Measurements from ENCODE around the gene TMEM200C. TPM values are rescaled to one million over a fixed set of nuclear protein-coding genes. Genes with fewer than 3 reads are reported as not detected.

TMEM200C gene
- not detected in 2 replicates for total RNA-seq

GRCh38 chr18:5895299-5895875 lies at the start of gene TMEM200C:
TSS of gene TMEM200C (minus strand) at chr18:5895522. CDS start at chr18:5892063, 3,459 bp downstream.
- intact Hi-C loops (cut with micrococcal nuclease): no loop called here

- intact Hi-C loops (cut with micrococcal nuclease): no loop called here
Observed at GRCh38 chr18:5944448-5944847, 49.1 kb upstream of the TMEM200C start.

GRCh38 chr18:5943514-5943913 lies 48.2 kb upstream of the TMEM200C start:
- intact Hi-C loops (cut with micrococcal nuclease): no loop called here

GRCh38 chr18:5942591-5942990 lies 47.3 kb upstream of the TMEM200C start:
- intact Hi-C loops (cut with micrococcal nuclease): no loop called here

- intact Hi-C loops (cut with micrococcal nuclease): no loop called here
Observed at GRCh38 chr18:5941890-5942289, 46.6 kb upstream of the TMEM200C start.

- intact Hi-C loops (cut with micrococcal nuclease): no loop called here
Observed at GRCh38 chr18:5939801-5940667, 44.7 kb upstream of the TMEM200C start.

- intact Hi-C loops (cut with micrococcal nuclease): no loop called here
Observed at GRCh38 chr18:5937795-5938194, 42.5 kb upstream of the TMEM200C start.

GRCh38 chr18:5937121-5937520 lies 41.8 kb upstream of the TMEM200C start:
- intact Hi-C loops (cut with micrococcal nuclease): no loop called here

- intact Hi-C loops (cut with micrococcal nuclease): no loop called here
Observed at GRCh38 chr18:5930789-5931188, 35.5 kb upstream of the TMEM200C start.

- intact Hi-C loops (cut with micrococcal nuclease): no loop called here
Observed at GRCh38 chr18:5918205-5918858, 23.0 kb upstream of the TMEM200C start.

- intact Hi-C loops (cut with micrococcal nuclease): no loop called here
Observed at GRCh38 chr18:5914951-5915350, 19.6 kb upstream of the TMEM200C start.

- intact Hi-C loops (cut with micrococcal nuclease): no loop called here
Observed at GRCh38 chr18:5914016-5914415, 18.7 kb upstream of the TMEM200C start.

GRCh38 chr18:5912566-5912965 lies 17.2 kb upstream of the TMEM200C start:
- intact Hi-C loops (cut with micrococcal nuclease): no loop called here

- intact Hi-C loops (cut with micrococcal nuclease): no loop called here
Observed at GRCh38 chr18:5909125-5909524, 13.8 kb upstream of the TMEM200C start.

GRCh38 chr18:5903386-5903785 lies 8.1 kb upstream of the TMEM200C start:
- intact Hi-C loops (cut with micrococcal nuclease): no loop called here

- intact Hi-C loops (cut with micrococcal nuclease): no loop called here
Observed at GRCh38 chr18:5900262-5900661, 4.9 kb upstream of the TMEM200C start.

GRCh38 chr18:5899835-5900234 lies 4.5 kb upstream of the TMEM200C start:
- intact Hi-C loops (cut with micrococcal nuclease): no loop called here

GRCh38 chr18:5895876-5896740 lies 786 bp upstream of the TMEM200C start:
- intact Hi-C loops (cut with micrococcal nuclease): no loop called here

- intact Hi-C loops (cut with micrococcal nuclease): no loop called here
Observed at GRCh38 chr18:5894611-5895298, 567 bp downstream of the TMEM200C start.

GRCh38 chr18:5893956-5894610 lies 1.2 kb downstream of the TMEM200C start:
- intact Hi-C loops (cut with micrococcal nuclease): no loop called here
